Measurements from ENCODE around the gene IER5. TPM values are rescaled to one million over a fixed set of nuclear protein-coding genes. Genes with fewer than 3 reads are reported as not detected.
A peak's percentile ranks its signal among the peaks of the same experiment; 100 is the strongest.

Gene IER5
- total and polyA plus RNA-seq, 9 of the 15 experiments (the other 6 are each of a cell fraction or from before 2014, with no cell fraction given), result 2.4 to 32.1 (median 12.0) TPM

DNA sequence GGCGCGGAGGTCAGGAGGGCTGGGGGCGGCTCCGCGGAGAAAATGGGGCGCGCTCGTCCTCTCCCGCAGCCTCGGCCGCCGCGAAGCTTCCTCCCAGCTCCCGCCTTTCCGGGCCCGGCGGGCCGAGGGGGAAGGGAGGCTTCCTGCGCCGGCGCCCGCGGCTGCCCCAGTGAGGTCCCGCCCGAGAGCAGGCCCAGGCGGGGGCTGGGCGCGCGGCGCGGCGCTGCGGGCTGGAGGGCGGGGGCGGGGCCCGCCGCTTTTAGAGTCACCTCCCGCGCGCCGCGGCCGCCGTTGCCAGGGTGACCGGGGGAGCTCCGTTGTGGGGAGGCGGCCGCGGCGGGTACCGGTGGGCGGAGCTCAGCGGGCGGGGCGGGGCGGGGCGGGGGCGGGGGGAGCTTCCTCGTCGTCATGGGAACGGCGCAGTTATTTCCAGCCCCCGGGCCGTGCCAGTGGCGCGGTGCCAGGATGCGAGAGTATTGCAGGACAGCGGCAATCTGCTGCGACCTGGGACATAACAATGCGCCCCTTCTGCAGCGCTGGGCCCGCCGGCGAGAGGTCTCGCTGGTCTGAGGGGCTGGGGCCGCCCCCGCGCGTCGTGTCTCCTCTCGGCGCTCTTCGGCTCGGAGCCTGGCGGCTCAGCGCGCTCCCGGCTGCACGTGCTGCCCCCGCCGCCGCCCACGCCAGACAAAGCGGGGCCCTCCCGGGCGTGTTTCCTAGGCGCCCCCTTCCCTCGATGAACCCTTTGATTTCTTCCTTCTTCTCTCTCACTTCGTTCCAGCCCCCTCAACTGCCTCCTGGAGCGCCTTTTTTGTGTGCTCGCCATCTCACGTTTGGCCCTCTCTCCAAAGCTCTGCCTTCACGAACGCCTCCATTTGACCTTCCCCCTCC lies 16.9 kb downstream of the IER5 start (continued):
- TF ChIP-seq POLR2A (conservative IDR thresholded peaks at IDR 0.05), result peak; percentile 81
- TF ChIP-seq KDM1A (IDR thresholded peaks at IDR 0.05), result no peak
- no peak; the same call in 1 of the 2 replicates for TF ChIP-seq ZNF175 (CRISPR knock-in tag; IDR thresholded peaks at IDR 0.05; ENCODE audit: low read depth)
- TF ChIP-seq, protein P1, sequence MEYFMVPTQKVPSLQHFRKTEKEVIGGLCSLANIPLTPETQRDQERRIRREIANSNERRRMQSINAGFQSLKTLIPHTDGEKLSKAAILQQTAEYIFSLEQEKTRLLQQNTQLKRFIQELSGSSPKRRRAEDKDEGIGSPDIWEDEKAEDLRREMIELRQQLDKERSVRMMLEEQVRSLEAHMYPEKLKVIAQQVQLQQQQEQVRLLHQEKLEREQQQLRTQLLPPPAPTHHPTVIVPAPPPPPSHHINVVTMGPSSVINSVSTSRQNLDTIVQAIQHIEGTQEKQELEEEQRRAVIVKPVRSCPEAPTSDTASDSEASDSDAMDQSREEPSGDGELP (CRISPR knock-in tag; IDR thresholded peaks at IDR 0.05; ENCODE audit: borderline replicate concordance), result 0 out of 2 replicates have a peak, but pooled peaks have one; percentile 3
- TF ChIP-seq CBFA2T2 (conservative IDR thresholded peaks at IDR 0.05), result no peak
- no peak for TF ChIP-seq CREBBP (IDR thresholded peaks at IDR 0.05; ENCODE audit: low read depth, low read length)
- TF ChIP-seq HDAC2 (IDR thresholded peaks at IDR 0.05), result 0 out of 2 replicates have a peak, but pooled peaks have one; percentile 46
- no peak for TF ChIP-seq NBN (IDR thresholded peaks at IDR 0.05; ENCODE audit: low read depth)
- no peak for TF ChIP-seq NFRKB (IDR thresholded peaks at IDR 0.05; ENCODE audit: low read depth)
- no peak for TF ChIP-seq EZH2 (IDR thresholded peaks at IDR 0.05; ENCODE audit: borderline replicate concordance, low read depth, low read length)
- no peak for TF ChIP-seq ZNF324 (CRISPR knock-in tag; IDR thresholded peaks at IDR 0.05)
- TF ChIP-seq FOXA3 (CRISPR knock-in tag; conservative IDR thresholded peaks at IDR 0.05 in 1 of 2, IDR thresholded peaks at IDR 0.05 in 1 of 2), result no peak
- no peak for TF ChIP-seq ETS2 (tag; IDR thresholded peaks at IDR 0.05; ENCODE audit: borderline replicate concordance, poor library complexity, severe bottlenecking)
- TF ChIP-seq ESRRA (IDR thresholded peaks at IDR 0.05; ENCODE audit: borderline replicate concordance, low read depth), result peak; percentile 9
- peak; percentile 3; the same call in 1 of the 2 replicates for TF ChIP-seq TCF3 (CRISPR knock-in tag; IDR thresholded peaks at IDR 0.05)
- TF ChIP-seq, protein P2, sequence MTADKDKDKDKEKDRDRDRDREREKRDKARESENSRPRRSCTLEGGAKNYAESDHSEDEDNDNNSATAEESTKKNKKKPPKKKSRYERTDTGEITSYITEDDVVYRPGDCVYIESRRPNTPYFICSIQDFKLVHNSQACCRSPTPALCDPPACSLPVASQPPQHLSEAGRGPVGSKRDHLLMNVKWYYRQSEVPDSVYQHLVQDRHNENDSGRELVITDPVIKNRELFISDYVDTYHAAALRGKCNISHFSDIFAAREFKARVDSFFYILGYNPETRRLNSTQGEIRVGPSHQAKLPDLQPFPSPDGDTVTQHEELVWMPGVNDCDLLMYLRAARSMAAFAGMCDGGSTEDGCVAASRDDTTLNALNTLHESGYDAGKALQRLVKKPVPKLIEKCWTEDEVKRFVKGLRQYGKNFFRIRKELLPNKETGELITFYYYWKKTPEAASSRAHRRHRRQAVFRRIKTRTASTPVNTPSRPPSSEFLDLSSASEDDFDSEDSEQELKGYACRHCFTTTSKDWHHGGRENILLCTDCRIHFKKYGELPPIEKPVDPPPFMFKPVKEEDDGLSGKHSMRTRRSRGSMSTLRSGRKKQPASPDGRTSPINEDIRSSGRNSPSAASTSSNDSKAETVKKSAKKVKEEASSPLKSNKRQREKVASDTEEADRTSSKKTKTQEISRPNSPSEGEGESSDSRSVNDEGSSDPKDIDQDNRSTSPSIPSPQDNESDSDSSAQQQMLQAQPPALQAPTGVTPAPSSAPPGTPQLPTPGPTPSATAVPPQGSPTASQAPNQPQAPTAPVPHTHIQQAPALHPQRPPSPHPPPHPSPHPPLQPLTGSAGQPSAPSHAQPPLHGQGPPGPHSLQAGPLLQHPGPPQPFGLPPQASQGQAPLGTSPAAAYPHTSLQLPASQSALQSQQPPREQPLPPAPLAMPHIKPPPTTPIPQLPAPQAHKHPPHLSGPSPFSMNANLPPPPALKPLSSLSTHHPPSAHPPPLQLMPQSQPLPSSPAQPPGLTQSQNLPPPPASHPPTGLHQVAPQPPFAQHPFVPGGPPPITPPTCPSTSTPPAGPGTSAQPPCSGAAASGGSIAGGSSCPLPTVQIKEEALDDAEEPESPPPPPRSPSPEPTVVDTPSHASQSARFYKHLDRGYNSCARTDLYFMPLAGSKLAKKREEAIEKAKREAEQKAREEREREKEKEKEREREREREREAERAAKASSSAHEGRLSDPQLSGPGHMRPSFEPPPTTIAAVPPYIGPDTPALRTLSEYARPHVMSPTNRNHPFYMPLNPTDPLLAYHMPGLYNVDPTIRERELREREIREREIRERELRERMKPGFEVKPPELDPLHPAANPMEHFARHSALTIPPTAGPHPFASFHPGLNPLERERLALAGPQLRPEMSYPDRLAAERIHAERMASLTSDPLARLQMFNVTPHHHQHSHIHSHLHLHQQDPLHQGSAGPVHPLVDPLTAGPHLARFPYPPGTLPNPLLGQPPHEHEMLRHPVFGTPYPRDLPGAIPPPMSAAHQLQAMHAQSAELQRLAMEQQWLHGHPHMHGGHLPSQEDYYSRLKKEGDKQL (CRISPR knock-in tag; IDR thresholded peaks at IDR 0.05; ENCODE audit: borderline replicate concordance), result no peak
- no peak for TF ChIP-seq TCF7L2 (IDR thresholded peaks at IDR 0.05; ENCODE audit: low read depth, low read length)
- TF ChIP-seq BMI1 (IDR thresholded peaks at IDR 0.05; ENCODE audit: low read length), result 0 out of 2 replicates have a peak, but pooled peaks have one; percentile 58
- TF ChIP-seq, protein P3, sequence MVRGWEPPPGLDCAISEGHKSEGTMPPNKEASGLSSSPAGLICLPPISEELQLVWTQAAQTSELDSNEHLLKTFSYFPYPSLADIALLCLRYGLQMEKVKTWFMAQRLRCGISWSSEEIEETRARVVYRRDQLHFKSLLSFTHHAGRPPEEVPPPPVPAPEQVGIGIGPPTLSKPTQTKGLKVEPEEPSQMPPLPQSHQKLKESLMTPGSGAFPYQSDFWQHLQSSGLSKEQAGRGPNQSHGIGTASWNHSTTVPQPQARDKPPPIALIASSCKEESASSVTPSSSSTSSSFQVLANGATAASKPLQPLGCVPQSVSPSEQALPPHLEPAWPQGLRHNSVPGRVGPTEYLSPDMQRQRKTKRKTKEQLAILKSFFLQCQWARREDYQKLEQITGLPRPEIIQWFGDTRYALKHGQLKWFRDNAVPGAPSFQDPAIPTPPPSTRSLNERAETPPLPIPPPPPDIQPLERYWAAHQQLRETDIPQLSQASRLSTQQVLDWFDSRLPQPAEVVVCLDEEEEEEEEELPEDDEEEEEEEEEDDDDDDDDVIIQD (CRISPR knock-in tag; IDR thresholded peaks at IDR 0.05), result no peak
- no peak for TF ChIP-seq ZNF431 (CRISPR knock-in tag; IDR thresholded peaks at IDR 0.05)
